Transverse colon (tissue), 3 donors: Measurements from ENCODE around the gene FHL5.

Experiments
- POLR2A ChIP-seq: fragments of 450-650 bp; IDR thresholded peaks from one replicate; pipeline ENCODE4 v1.6.1; 2016; ENCODE audit warnings: antibody characterized with exemption, mild to moderate bottlenecking, moderate library complexity
- TF ChIP-seq, protein P1 (sequence below), 5 experiments: fragments of 200-600 bp in 3 of 5; fragments of 450-650 bp in 2 of 5; sonication (generic) in 3 of 5; IDR thresholded peaks; 1 replicate in 2 of 5; 2 replicates in 3 of 5; pipeline ENCODE4 v1.5.1; 2016 to 2017; ENCODE audit warnings: antibody characterized with exemption in 5 of 5, inconsistent platforms in 3 of 5, mild to moderate bottlenecking in 2 of 5, moderate library complexity in 1 of 5

GRCh38 chr6:96522465-96523009 is 40.4 kb upstream of the FHL5 start:
- TF ChIP-seq, protein P1, sequence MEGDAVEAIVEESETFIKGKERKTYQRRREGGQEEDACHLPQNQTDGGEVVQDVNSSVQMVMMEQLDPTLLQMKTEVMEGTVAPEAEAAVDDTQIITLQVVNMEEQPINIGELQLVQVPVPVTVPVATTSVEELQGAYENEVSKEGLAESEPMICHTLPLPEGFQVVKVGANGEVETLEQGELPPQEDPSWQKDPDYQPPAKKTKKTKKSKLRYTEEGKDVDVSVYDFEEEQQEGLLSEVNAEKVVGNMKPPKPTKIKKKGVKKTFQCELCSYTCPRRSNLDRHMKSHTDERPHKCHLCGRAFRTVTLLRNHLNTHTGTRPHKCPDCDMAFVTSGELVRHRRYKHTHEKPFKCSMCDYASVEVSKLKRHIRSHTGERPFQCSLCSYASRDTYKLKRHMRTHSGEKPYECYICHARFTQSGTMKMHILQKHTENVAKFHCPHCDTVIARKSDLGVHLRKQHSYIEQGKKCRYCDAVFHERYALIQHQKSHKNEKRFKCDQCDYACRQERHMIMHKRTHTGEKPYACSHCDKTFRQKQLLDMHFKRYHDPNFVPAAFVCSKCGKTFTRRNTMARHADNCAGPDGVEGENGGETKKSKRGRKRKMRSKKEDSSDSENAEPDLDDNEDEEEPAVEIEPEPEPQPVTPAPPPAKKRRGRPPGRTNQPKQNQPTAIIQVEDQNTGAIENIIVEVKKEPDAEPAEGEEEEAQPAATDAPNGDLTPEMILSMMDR (IDR thresholded peaks at IDR 0.05): no peak
- no peak for TF ChIP-seq POLR2A
